SU-DHL-6 (cell line): Measurements from ENCODE around the gene GJA8.

Experiments
- H2AFZ ChIP-seq: fragments of 200-600 bp; sonication (generic); 2 replicates; pipeline ENCODE4 v1.6.1; 2014; ENCODE audit warnings: low read depth, mild to moderate bottlenecking, moderate library complexity, mixed read lengths, antibody characterized with exemption, low read length; ENCODE audit not compliant: severe bottlenecking
- H3F3A ChIP-seq: fragments of 200-600 bp; shearing (Covaris generic); 2 replicates; pipeline ENCODE4 v1.6.0; 2016; ENCODE audit warnings: antibody characterized with exemption, mild to moderate bottlenecking; ENCODE audit not compliant: insufficient read depth
- H3K27ac ChIP-seq: fragments of 200-600 bp; sonication (generic); 2 replicates; pipeline ENCODE4 v1.5.1; 2016; ENCODE audit warnings: low read depth, mild to moderate bottlenecking, low read length, moderate library complexity, mixed read lengths
- H3K27me3 ChIP-seq: fragments of 200-600 bp; sonication (generic), shearing (Covaris generic); 2 replicates; pipeline ENCODE4 v1.6.0; 2014; ENCODE audit warnings: mild to moderate bottlenecking, low read length
- H3K36me3 ChIP-seq: fragments of 200-600 bp; sonication (generic); 2 replicates; pipeline ENCODE4 v1.6.1; 2014; ENCODE audit warnings: mild to moderate bottlenecking, low read length, mixed read lengths
- H3K4me2 ChIP-seq: fragments of 300-600, 200-600 bp; shearing (Covaris generic), sonication (generic); 2 replicates; pipeline ENCODE4 v1.6.0; 2014; ENCODE audit warnings: low read length, low read depth, mild to moderate bottlenecking; ENCODE audit not compliant: poor library complexity, severe bottlenecking
- H3K4me3 ChIP-seq: fragments of 200-600 bp; sonication (generic); 2 replicates; pipeline ENCODE4 v1.5.1; 2014; ENCODE audit warnings: antibody characterized with exemption, low read length, mild to moderate bottlenecking, mixed read lengths; ENCODE audit not compliant: insufficient read depth, poor library complexity, severe bottlenecking
- H3K79me2 ChIP-seq: fragments of 200-600 bp; sonication (generic); 2 replicates; pipeline ENCODE4 v1.6.1; 2014; ENCODE audit warnings: mild to moderate bottlenecking, low read length, moderate library complexity; ENCODE audit not compliant: insufficient read depth
- H3K9ac ChIP-seq: fragments of 200-600 bp; sonication (generic); 2 replicates; pipeline ENCODE4 v1.7.0; 2014; ENCODE audit warnings: mild to moderate bottlenecking, low read length
- H3K9me2 ChIP-seq: fragments of 200-600 bp; sonication (generic); replicated peaks from 2 replicates; pipeline ENCODE4 v1.6.1; 2014; ENCODE audit warnings: low read length; ENCODE audit not compliant: insufficient read depth
- H3K9me3 ChIP-seq: fragments of 200-600 bp; sonication (generic); 2 replicates; pipeline ENCODE4 v1.6.1; 2014; ENCODE audit warnings: low read length, mixed read lengths; ENCODE audit not compliant: insufficient read depth
- H4K20me1 ChIP-seq: fragments of 200-600 bp; sonication (generic); 2 replicates; pipeline ENCODE4 v1.6.1; 2014; ENCODE audit warnings: low read depth, mild to moderate bottlenecking, antibody characterized with exemption, low read length, moderate library complexity, mixed read lengths
- EZH2phosphoT487 ChIP-seq: fragments of 200-600 bp; sonication (generic), shearing (Covaris generic); conservative IDR thresholded peaks from 2 replicates; pipeline ENCODE4 v1.6.1; 2018; ENCODE audit warnings: mild to moderate bottlenecking, antibody characterized with exemption, low read length, moderate library complexity, mixed read lengths
- TF ChIP-seq, protein P1 (sequence below): fragments of 200-600 bp; sonication (generic); IDR thresholded peaks from one replicate; pipeline ENCODE4 v1.5.1; 2017; ENCODE audit warnings: antibody characterized with exemption, mild to moderate bottlenecking, low read length, moderate library complexity; ENCODE audit not compliant: insufficient read depth, poor library complexity, severe bottlenecking

The GJA8 gene

DNA sequence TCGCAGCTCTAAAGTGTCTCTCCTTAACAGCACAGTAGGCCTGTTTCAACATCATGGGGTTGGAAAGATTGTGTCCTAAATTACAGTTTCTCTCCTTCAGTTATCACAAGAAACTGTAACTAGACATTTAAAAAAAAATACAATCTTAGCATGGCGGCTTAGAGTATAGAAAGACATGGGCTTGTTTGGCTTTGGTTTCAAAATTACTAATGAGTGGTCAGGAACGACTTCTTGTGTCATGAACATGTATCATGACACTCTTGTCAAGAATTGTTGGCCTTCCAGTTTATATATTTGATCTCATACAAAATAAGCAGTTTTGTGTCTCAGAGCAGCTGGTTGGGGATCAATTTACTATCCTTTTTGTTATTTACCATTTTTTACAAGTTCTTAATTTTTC, 2.1 kb downstream of the GJA8 start:
- TF ChIP-seq EZH2phosphoT487, result no peak
- TF ChIP-seq, protein P1, sequence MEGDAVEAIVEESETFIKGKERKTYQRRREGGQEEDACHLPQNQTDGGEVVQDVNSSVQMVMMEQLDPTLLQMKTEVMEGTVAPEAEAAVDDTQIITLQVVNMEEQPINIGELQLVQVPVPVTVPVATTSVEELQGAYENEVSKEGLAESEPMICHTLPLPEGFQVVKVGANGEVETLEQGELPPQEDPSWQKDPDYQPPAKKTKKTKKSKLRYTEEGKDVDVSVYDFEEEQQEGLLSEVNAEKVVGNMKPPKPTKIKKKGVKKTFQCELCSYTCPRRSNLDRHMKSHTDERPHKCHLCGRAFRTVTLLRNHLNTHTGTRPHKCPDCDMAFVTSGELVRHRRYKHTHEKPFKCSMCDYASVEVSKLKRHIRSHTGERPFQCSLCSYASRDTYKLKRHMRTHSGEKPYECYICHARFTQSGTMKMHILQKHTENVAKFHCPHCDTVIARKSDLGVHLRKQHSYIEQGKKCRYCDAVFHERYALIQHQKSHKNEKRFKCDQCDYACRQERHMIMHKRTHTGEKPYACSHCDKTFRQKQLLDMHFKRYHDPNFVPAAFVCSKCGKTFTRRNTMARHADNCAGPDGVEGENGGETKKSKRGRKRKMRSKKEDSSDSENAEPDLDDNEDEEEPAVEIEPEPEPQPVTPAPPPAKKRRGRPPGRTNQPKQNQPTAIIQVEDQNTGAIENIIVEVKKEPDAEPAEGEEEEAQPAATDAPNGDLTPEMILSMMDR, result no peak
- H2AFZ ChIP-seq, result no peak overlapping the region
- H3K9me2 ChIP-seq, result no peaks in the 10 kb centered on the region
- no peaks in the 10 kb centered on the region for H3K27me3 ChIP-seq
- no peaks in the 10 kb centered on the region for H3K79me2 ChIP-seq
- H3K9me3 ChIP-seq, result no peaks in the 10 kb centered on the region
- no peak overlapping the region for H3K4me2 ChIP-seq
- no peak overlapping the region for H3K4me3 ChIP-seq
- no peak overlapping the region for H3K27ac ChIP-seq
- no peak overlapping the region for H3K9ac ChIP-seq
- H3K36me3 ChIP-seq, result no peaks in the 10 kb centered on the region
- no peaks in the 10 kb centered on the region for H4K20me1 ChIP-seq
- H3F3A ChIP-seq, result no peaks in the 10 kb centered on the region

DNA sequence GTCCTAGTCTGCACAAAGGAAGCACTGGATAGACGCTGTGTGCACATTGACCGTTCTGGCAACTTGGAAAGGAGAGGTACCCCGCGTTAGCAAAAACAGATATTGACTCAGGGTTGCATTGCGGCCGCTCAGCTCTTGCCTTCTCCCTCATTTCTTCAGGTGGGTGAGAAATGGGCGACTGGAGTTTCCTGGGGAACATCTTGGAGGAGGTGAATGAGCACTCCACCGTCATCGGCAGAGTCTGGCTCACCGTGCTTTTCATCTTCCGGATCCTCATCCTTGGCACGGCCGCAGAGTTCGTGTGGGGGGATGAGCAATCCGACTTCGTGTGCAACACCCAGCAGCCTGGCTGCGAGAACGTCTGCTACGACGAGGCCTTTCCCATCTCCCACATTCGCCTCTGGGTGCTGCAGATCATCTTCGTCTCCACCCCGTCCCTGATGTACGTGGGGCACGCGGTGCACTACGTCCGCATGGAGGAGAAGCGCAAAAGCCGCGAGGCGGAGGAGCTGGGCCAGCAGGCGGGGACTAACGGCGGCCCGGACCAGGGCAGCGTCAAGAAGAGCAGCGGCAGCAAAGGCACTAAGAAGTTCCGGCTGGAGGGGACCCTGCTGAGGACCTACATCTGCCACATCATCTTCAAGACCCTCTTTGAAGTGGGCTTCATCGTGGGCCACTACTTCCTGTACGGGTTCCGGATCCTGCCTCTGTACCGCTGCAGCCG, 5.4 kb downstream of the GJA8 start:
- no peak for TF ChIP-seq EZH2phosphoT487
- TF ChIP-seq, protein P1, result no peak
- no peak overlapping the region for H3K4me2 ChIP-seq
- no peaks in the 10 kb centered on the region for H3K79me2 ChIP-seq
- no peak overlapping the region for H3K9ac ChIP-seq
- no peak overlapping the region for H3K4me3 ChIP-seq
- H3K27me3 ChIP-seq, result no peaks in the 10 kb centered on the region
- no peaks in the 10 kb centered on the region for H3K9me3 ChIP-seq
- no peaks in the 10 kb centered on the region for H4K20me1 ChIP-seq
- H3K36me3 ChIP-seq, result no peaks in the 10 kb centered on the region
- no peaks in the 10 kb centered on the region for H3K9me2 ChIP-seq
- no peak overlapping the region for H2AFZ ChIP-seq
- H3F3A ChIP-seq, result no peaks in the 10 kb centered on the region
- H3K27ac ChIP-seq, result no peak overlapping the region

DNA sequence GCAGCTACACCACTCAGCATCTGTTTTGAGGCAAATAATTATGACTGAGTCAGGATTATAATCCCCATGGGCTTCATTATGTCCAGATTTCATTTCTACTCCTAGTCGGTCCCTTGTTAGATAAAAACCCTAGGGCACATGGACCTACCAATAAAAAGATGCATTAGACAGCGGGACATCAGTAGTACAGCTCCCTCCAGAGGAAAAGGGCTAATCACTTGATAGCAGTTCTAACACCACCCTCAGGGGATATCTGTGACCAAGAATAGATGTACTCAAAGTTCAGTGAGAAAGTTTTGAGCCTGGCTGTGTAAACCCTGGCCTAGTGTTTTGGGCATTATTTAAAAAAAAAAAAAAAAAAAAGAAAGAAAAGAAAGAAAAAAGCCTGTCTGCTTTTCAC, 10.0 kb downstream of the GJA8 start:
- H3K36me3 ChIP-seq, result no peaks in the 10 kb centered on the region
- no peaks in the 10 kb centered on the region for H3K9me2 ChIP-seq
- H3K79me2 ChIP-seq, result no peaks in the 10 kb centered on the region
- no peak overlapping the region for H3K4me2 ChIP-seq
- H3K27me3 ChIP-seq, result no peaks in the 10 kb centered on the region
- H3K9ac ChIP-seq, result no peak overlapping the region
- no peak overlapping the region for H3K4me3 ChIP-seq
- no peaks in the 10 kb centered on the region for H4K20me1 ChIP-seq
- no peak overlapping the region for H2AFZ ChIP-seq
- no peaks in the 10 kb centered on the region for H3K9me3 ChIP-seq
- no peaks in the 10 kb centered on the region for H3F3A ChIP-seq
- TF ChIP-seq EZH2phosphoT487, result no peak
- TF ChIP-seq, protein P1, result no peak
- no peak overlapping the region for H3K27ac ChIP-seq
